Measurements from ENCODE around the gene CDC20.

The CDC20 gene

DNA sequence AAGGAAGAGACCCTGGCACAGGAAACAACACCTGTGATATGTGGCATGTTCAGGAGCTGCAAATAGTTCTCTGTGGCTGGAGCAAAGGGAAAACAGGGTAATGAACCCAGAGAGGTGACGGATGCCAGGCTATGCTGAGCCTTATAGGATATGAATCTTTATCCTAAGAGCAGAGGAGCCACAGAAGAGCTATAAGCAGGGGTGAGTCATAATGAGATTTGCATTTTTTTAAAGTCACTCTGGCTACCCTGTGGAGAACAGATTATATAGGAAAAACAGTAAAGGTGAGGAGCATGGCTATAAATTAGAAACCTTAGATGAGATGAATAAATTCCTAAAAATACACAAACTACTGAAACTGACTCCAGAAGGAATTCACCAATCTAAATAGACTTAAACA is 34.0 kb upstream of the CDC20 start:
- Histone ChIP-seq H3K4me3 (ENCODE audit: low read length) (no peak overlapping the region), H3K4me2 (ENCODE audit: low read length) (no peak overlapping the region), H4K20me1 (ENCODE audit: insufficient read depth, low read length) (no peaks in the 10 kb centered on the region)

DNA sequence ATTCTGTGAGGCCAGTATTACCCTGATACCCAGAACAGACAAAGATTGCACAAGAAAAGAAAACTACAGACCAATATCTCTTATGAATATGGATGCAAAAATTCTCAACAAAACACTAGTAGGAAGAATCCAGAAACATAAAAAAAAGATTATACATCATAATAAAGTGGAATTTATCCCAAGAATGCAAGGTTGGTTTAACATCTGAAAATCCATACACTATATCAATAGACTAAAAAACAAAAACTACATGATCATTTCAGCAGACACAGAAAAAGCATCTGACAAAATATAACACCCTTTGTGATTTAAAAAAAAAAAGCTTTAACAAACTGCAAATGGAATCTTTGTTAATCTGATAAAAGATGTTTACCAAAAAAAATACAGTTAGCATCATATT is 33.4 kb upstream of the CDC20 start:
- H3K9ac ChIP-seq (ENCODE audit: low read length), result no peak overlapping the region
- no peaks in the 10 kb centered on the region for H3K4me1 ChIP-seq (ENCODE audit: low read length)
- no peaks in the 10 kb centered on the region for H3K27me3 ChIP-seq (ENCODE audit: low read depth, low read length)
- no peak overlapping the region for H2AFZ ChIP-seq (ENCODE audit: low read depth, low read length)
- H3K4me2 ChIP-seq (ENCODE audit: low read length), result no peak overlapping the region
- no peak for TF ChIP-seq EZH2phosphoT487 (IDR thresholded peaks at IDR 0.05; ENCODE audit: low read depth)
- TF ChIP-seq CTCF (IDR thresholded peaks at IDR 0.05; ENCODE audit: low read depth, low read length), result no peak
- 0 out of 2 replicates have a peak, but pooled peaks cover 3% of the 10 kb centered on the region for H3K9me3 ChIP-seq (ENCODE audit: insufficient read depth, low read length)
- H3K27ac ChIP-seq (ENCODE audit: low read length), result no peak overlapping the region
- H3K79me2 ChIP-seq (ENCODE audit: low read length), result no peaks in the 10 kb centered on the region
- no peaks in the 10 kb centered on the region for H3K36me3 ChIP-seq (replicated peaks; ENCODE audit: low read depth, low read length)
- H3K4me3 ChIP-seq (ENCODE audit: low read length), result no peak overlapping the region
- no peaks in the 10 kb centered on the region for H4K20me1 ChIP-seq (ENCODE audit: insufficient read depth, low read length)

More for the DNA sequence above, 34.0 kb upstream of the CDC20 start:
- Histone ChIP-seq H3K9ac (ENCODE audit: low read length) (no peak overlapping the region), H3K4me1 (ENCODE audit: low read length) (no peaks in the 10 kb centered on the region), H3K79me2 (ENCODE audit: low read length) (no peaks in the 10 kb centered on the region), H3K36me3 (replicated peaks; ENCODE audit: low read depth, low read length) (no peaks in the 10 kb centered on the region), H3K27ac (ENCODE audit: low read length) (no peak overlapping the region), H2AFZ (ENCODE audit: low read depth, low read length) (no peak overlapping the region), H3K27me3 (ENCODE audit: low read depth, low read length) (no peaks in the 10 kb centered on the region), H3K9me3 (ENCODE audit: insufficient read depth, low read length) (0 out of 2 replicates have a peak, but pooled peaks cover 3% of the 10 kb centered on the region)
- TF ChIP-seq EZH2phosphoT487 (IDR thresholded peaks at IDR 0.05; ENCODE audit: low read depth) (no peak), CTCF (IDR thresholded peaks at IDR 0.05; ENCODE audit: low read depth, low read length) (no peak)

DNA sequence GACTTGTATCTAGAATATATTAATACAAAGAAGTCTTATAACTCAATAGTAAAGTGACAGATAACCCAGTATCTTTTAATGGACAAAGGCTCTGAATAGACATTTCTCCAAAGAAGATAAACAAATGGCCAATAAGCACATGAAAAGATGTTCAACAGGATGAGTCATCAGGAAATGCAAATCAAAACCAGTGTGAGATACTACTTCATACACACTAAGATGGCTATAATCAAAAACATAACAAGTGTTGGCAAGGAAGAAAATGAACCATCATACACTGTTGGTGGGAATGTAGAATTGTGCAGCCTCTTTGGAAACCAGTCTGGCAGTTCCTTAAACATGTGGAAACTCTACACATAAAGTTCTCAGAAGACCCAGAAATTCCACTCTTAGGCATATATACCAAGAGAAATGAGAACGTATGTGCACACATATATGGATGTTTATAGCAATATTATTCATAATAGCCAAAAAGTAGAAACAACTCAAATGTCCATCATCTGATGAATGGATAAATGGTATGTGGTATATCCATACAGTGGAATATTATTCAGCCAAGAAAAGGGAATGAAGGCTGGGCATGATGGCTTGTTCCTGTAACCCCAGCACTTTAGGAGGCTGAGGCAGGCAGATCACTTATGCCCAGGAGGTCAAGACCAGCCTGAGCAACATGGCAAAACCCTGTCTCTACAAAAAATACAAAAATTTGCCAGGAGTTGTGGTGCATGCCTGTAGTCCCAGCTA is 31.1 kb upstream of the CDC20 start:
- Histone ChIP-seq H2AFZ (ENCODE audit: low read depth, low read length) (no peak overlapping the region), H3K9me3 (ENCODE audit: insufficient read depth, low read length) (0 out of 2 replicates have a peak, but pooled peaks cover 3% of the 10 kb centered on the region), H3K4me1 (ENCODE audit: low read length) (no peaks in the 10 kb centered on the region), H3K4me2 (ENCODE audit: low read length) (no peak overlapping the region), H3K27ac (ENCODE audit: low read length) (no peak overlapping the region), H3K4me3 (ENCODE audit: low read length) (no peak overlapping the region), H4K20me1 (ENCODE audit: insufficient read depth, low read length) (no peaks in the 10 kb centered on the region), H3K79me2 (ENCODE audit: low read length) (no peaks in the 10 kb centered on the region), H3K27me3 (ENCODE audit: low read depth, low read length) (no peaks in the 10 kb centered on the region), H3K9ac (ENCODE audit: low read length) (no peak overlapping the region), H3K36me3 (replicated peaks; ENCODE audit: low read depth, low read length) (no peaks in the 10 kb centered on the region)
- TF ChIP-seq EZH2phosphoT487 (IDR thresholded peaks at IDR 0.05; ENCODE audit: low read depth) (no peak), CTCF (IDR thresholded peaks at IDR 0.05; ENCODE audit: low read depth, low read length) (no peak)

DNA sequence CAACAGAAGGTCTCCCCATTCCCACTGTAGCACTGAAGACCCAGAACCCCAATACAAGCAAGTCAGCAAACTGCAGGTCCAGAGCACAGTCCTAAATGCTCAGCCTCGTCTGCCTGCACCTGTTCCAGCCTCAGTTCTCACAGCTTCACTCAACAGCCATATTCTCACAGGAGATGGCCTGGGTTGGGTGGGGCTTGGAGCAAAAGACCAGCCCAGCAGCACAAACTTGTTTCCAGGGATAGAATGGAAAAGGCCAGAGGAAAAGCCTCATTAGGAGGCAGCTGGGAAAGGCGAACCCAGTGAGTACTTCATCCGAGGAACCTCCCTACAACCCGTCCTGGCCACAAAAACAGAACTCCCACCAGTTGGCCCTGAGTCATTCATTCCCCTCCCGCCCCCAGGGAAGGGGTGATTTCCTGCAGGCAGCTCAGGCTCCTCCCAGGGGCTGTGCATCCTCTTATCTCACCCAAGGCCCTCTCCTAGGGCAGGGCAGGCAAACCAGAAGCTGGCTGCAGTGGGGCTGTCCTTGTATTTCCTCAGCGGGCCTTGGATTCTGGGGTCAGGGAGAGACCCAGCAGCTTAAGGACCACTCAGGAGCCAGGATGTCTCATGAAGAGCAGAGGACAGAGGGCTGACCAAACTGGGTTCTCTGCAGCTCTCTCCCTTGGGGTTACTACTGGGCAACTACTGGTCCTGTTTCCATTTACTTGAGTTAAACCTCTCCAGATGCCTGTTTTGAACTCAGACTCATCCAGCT is 28.6 kb upstream of the CDC20 start:
- Histone ChIP-seq H3K4me3 (ENCODE audit: low read length) (no peak overlapping the region), H3K4me2 (ENCODE audit: low read length) (no peak overlapping the region), H3K27me3 (ENCODE audit: low read depth, low read length) (no peaks in the 10 kb centered on the region), H3K9me3 (ENCODE audit: insufficient read depth, low read length) (0 out of 2 replicates have a peak, but pooled peaks cover 3% of the 10 kb centered on the region), H3K79me2 (ENCODE audit: low read length) (no peaks in the 10 kb centered on the region), H4K20me1 (ENCODE audit: insufficient read depth, low read length) (no peaks in the 10 kb centered on the region), H3K27ac (ENCODE audit: low read length) (no peak overlapping the region), H3K36me3 (replicated peaks; ENCODE audit: low read depth, low read length) (no peaks in the 10 kb centered on the region), H3K4me1 (ENCODE audit: low read length) (no peaks in the 10 kb centered on the region), H3K9ac (ENCODE audit: low read length) (no peak overlapping the region), H2AFZ (ENCODE audit: low read depth, low read length) (no peak overlapping the region)
- TF ChIP-seq CTCF (IDR thresholded peaks at IDR 0.05; ENCODE audit: low read depth, low read length), result no peak
- no peak for TF ChIP-seq EZH2phosphoT487 (IDR thresholded peaks at IDR 0.05; ENCODE audit: low read depth)

Measured in OCI-LY3 (cell line).